AG09309 (cell line): ENCODE measurements around the gene ST3GAL2.

ENCODE experiments used
- DNase-seq: peaks from one replicate; pipeline ENCODE4 v3.0.0-alpha.2; 2010; ENCODE audit warnings: low read depth
- H3K4me3 ChIP-seq: 2 replicates; pipeline ENCODE4 v1.5.1; 2011; ENCODE audit warnings: mild to moderate bottlenecking, low read depth, low read length, moderate library complexity; ENCODE audit not compliant: control insufficient read depth
- TF ChIP-seq, protein P1 (sequence below): IDR thresholded peaks from 2 replicates; pipeline ENCODE4 v1.5.1; 2011; ENCODE audit warnings: mild to moderate bottlenecking, low read depth, low read length, inconsistent platforms; ENCODE audit not compliant: insufficient read depth, control insufficient read depth; ENCODE audit errors: missing control alignments

The ST3GAL2 gene

DNA sequence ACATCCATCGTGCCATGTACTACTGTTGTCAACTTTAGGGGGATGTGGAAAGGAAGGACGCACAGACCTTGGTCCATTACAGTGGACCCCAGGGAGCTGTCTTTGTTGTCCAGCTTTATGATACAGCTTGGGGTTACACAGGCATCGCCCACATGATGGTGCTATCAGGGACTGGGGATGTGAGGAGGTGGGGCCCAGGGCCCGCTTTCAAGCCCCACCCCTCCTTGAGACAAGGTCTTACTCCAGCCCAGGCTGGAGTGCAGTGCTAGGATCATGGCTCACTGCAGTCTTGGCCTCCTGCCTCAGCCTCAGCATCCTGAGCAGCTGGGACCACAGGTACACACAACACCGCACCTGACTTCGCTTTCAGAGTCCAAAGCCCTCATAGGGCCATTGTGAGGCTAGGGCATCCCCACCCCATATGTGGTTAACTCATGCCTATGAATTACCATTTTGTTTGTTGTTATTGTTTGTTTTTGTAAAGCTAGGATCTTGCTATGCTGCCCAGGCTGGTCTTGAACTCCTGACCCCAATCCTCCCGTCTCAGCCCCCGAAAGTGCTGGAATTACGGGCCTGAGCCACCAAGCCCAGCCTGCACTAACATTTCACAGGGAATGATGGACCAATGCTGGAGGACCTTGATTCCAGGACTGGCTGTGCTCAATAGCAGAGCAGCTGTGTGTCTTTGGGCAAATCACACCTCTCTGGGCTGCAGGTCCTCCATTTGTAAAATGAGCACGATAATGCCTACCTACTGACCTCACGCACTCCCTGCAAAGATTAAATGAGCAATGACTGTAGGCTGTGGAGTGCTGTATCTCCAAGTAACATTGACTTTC is 17.2 kb downstream of the ST3GAL2 start:
- no peak overlapping the region for H3K4me3 ChIP-seq
- no peak for DNase-seq
- TF ChIP-seq, protein P1, sequence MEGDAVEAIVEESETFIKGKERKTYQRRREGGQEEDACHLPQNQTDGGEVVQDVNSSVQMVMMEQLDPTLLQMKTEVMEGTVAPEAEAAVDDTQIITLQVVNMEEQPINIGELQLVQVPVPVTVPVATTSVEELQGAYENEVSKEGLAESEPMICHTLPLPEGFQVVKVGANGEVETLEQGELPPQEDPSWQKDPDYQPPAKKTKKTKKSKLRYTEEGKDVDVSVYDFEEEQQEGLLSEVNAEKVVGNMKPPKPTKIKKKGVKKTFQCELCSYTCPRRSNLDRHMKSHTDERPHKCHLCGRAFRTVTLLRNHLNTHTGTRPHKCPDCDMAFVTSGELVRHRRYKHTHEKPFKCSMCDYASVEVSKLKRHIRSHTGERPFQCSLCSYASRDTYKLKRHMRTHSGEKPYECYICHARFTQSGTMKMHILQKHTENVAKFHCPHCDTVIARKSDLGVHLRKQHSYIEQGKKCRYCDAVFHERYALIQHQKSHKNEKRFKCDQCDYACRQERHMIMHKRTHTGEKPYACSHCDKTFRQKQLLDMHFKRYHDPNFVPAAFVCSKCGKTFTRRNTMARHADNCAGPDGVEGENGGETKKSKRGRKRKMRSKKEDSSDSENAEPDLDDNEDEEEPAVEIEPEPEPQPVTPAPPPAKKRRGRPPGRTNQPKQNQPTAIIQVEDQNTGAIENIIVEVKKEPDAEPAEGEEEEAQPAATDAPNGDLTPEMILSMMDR = no peak

DNA sequence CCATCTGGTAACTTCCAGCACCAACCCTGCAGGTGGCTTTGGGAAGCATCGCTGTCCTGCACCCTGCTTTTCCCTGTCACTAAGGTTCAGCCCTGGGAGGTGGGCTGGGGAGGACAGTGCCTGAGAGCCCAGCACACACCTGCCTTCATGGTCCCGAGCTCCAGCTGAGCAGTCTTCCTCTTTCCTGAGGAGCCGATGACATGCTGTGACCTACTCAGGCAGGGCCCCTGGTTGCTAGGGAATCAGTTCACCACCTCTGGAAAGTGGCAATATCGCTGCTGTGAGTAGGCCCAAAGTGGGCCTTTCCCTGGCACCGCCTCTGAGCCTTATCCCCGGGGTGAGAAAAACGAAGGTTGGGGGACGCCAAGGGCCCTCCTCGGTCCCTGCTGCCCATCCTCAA is 17.9 kb downstream of the ST3GAL2 start:
- no peak overlapping the region for H3K4me3 ChIP-seq
- TF ChIP-seq, protein P1 = no peak
- DNase-seq = no peak

DNA sequence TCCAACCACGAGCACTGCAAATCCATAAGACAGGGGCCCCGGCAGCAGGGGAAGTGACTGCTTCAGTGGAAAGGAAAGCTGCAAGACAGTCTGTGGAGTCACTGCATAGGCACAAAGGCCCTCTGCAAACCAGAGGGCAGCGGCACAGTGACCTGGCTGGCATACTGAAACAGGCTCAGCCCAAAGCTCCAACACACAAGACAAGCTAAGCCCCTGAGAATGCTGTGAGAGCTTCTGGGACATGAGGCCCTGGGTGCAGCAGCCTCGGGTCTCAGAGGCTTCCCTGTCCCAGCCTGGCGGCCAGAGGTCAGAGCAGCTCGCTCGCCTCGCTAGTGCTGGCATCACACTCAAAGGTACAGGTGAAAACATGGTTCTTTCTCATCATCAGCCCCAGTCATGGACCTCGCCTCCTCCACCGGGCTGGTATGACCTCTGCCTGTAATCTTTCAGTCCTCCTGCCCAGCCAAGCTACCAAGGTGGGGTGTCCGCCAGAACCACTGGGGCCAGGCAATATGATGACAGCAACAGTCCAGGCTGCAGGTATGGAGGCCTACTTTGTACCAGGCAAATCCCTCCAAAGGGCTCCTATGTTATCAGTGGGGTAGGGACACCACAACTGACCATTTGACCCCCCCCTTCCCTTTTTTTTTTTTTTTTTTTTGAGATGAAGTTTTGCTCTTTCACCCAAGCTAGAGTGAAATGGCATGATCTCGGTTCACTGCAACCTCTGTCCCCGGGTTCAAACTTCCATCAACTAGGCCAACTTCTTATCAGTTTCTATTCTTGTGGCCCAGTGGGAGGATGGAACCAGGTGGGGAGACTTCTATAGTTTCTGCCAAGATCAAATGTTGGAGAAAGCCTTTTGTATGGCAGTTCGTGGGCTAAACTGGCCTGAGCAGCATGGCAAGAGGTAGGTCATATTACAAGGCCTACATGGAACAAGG is 19.2 kb downstream of the ST3GAL2 start:
- TF ChIP-seq, protein P1 = no peak
- no peak overlapping the region for H3K4me3 ChIP-seq
- DNase-seq = no peak

DNA sequence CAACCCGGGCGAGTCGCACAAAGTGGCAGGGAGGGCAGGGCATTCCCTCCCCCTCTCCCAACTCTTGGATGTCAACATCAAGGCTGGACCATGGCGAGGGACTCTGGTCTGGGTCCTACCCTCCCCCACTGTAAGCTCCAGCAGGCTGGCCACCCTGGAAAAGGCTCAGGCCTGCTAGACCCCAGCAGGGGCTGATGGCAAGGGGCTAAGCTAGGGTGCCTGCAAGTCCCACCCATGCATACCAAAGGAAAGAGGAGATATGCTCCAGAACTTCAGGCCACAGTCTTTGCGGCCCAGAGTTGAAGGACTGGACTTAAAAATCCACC is 19.9 kb downstream of the ST3GAL2 start:
- no peak overlapping the region for H3K4me3 ChIP-seq
- DNase-seq = no peak
- TF ChIP-seq, protein P1 = no peak

DNA sequence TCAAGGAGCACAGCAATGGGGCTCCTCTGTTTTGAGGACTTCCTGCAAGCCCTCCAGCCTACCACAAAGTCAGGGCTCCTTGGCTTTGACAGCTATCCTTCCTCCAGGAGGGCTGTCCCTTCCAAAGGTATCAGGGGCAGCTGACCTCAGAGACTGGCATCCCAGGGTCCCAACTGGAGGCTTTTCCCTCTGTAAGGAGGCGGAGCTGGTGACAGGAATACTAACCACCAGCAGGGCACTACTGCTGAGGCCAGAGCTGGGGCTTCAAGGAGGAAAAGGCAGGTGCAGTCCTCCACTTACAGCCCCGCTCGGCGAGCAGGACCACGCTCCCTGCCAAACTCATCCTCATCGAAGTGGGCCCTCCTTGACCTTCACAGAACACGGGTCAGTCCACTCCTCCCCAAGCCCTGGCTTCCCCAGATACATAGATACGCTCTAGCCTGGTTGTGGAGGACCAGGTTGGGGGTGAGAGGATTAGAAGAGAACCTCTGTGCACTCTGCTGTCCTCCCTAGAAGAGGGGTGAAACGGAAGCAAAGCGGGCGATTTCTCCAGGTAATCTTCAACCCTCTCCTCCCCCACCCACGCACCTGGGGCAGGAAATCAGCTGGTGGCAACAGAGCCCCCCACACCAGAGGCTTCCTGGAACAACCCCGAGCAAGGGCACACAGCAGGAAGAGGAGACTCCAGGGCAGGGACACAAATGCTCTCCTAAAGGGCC is 20.5 kb downstream of the ST3GAL2 start:
- H3K4me3 ChIP-seq = no peak overlapping the region
- DNase-seq = no peak
- TF ChIP-seq, protein P1 = no peak

DNA sequence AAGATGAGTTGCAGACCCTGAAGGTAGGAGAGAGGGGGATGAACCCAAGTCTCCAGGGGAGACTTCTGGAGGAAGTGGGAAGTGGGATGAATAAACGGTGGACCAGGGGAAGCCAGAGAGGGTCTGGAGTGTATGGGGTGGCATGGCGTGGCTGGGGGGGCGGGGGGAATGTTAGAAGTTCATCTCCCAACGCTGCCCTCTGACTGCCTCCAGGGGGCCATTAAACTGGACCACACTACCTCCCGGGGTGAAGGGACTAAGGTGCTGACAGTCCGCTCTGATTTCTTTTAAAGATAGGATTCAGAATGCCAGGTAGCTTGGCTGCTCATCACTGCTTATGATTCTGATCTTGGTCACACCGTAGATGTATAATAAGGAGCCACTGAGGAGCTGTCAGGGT is 21.2 kb downstream of the ST3GAL2 start:
- no peak overlapping the region for H3K4me3 ChIP-seq
- no peak for DNase-seq
- TF ChIP-seq, protein P1 = no peak
